COLO668 (cell line): ENCODE measurements around the gene LRRC14B.
"Not testable (repeated sequence)": the region's sequence is repeated elsewhere in the genome, so short reads cannot be mapped to it uniquely, and the experiment has no call there.

Experiments used
- DNase-seq: peaks from one replicate; lab custom pipeline; 2025; ENCODE audit not compliant: unreplicated experiment; lab: John Stamatoyannopoulos, UW

LRRC14B gene

DNA sequence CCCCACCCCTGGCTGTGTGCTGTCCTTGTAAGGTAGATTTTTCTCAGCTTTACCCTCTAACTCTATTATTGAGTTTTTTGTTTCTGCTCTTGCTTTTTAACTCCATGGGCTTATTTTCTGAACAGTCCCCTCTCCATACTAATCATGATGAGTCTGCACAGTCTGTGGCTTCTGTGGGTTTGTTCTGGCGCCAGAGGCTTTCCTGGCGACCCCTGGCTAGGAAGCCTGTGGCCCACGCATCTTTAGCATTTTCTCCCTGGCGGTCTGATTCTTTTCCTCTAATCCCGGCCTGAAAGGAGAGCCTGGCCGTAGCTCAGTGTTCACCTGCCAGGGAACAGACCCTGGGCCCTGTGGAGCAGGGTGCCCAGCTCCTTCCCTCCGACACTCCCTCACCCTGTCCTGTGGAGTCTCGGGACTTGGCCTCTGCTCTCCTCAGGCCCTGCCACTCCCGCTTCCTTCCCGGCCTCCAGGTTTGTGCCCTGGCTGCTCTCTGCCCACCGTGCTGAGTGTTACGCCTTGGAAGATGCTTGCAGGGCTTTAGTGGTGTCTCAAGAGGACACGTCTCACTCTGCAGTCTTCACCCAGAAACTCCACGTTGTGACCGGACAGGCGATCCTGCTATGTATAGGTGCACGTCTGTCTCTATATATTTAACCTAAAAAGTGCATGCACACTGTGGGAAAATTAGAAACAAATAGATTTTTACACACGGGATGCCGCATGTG, 31.7 kb upstream of the LRRC14B start:
- DNase-seq: no peak

DNA sequence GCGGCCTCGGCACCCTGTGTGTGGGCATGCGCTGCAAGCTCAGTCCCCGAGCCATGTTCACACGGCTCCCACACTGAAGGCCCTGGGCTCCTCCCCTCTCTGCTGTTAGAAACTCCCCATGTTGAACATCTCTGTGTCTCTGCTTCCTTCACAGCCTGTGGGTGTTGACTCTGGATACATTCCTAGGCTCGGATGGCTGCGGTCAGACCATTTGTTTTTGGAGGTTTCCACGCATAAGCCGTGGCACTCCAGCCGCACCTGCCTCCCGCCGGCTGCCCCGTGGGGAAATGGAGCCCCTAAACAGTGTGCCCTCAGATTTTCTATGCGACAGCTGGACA, 31.2 kb upstream of the LRRC14B start:
- no peak for DNase-seq

DNA sequence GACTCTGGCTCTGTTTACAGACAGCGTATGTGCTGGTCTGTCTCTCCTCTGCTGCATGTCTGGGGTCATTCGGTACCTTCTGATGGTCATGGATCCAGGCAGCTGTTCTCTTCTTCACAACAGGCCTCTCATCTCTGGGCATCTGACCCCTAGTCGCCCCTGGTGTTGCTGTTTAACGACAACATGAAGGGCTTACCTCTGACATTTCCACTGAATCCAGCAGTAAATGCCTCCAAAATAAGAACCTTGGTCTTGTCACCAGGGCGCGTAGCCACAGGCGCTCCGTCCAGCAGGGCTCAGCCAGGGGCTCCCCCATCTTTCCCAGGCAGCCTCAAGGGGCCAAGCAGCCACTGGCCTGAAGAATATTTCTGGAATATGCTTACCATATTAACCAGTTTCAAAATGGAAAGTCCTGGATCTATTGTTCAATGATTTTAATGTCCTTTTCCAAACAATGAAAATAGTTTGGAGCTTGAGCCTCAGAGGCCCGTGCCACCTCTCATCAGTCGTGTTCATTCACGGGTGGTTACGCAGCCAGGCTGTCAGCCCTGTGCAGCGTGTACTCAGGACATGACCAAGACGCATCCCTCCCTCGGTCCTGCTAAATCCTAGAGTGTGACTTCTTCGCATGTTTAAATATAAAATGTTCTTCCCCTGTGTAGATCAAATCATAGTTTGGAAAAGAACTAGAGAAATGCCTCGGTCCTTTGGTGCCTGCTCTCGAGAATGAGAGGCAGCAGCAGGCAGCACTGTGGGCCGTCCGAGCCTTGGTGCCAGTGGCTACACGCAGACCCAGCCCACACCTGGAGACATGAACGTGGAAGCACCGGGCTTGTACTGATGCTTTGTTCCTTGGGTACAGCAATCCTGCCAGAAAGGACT, 30.1 kb upstream of the LRRC14B start:
- DNase-seq: no peak

DNA sequence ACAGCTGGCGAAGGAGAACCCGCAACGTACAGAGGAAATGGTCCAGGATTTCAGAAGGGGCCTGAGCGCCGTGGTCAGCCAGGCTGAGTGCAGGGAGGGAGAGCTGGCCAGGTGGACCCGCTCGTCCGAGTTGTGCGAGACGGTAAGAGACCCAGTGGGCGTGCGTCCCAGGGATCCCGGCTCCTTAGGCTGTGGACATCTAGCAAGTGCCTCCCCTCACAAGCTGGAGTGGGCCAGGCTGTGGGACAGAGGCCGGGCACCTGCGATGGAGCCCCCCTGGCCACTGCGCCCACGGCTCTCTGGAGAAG, 29.5 kb upstream of the LRRC14B start:
- DNase-seq: no peak

DNA sequence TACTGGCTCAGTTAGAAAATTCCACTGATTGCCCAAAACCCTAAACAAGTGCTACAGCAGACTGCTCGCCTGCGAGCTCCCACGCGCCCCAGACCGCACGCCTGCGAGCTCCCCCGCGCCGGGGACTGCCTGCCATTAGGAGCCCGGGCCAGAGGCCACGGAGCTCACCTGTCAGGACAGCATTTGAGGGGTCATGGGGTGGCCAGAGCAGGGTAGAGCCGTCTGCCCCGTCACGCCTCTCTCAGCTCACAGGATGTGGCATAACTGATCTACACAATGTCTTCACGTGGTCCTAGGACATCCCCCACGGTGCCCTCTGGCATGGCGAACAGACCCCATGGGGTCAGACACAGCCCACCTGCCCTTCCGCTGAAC, 29.1 kb upstream of the LRRC14B start:
- DNase-seq: no peak

DNA sequence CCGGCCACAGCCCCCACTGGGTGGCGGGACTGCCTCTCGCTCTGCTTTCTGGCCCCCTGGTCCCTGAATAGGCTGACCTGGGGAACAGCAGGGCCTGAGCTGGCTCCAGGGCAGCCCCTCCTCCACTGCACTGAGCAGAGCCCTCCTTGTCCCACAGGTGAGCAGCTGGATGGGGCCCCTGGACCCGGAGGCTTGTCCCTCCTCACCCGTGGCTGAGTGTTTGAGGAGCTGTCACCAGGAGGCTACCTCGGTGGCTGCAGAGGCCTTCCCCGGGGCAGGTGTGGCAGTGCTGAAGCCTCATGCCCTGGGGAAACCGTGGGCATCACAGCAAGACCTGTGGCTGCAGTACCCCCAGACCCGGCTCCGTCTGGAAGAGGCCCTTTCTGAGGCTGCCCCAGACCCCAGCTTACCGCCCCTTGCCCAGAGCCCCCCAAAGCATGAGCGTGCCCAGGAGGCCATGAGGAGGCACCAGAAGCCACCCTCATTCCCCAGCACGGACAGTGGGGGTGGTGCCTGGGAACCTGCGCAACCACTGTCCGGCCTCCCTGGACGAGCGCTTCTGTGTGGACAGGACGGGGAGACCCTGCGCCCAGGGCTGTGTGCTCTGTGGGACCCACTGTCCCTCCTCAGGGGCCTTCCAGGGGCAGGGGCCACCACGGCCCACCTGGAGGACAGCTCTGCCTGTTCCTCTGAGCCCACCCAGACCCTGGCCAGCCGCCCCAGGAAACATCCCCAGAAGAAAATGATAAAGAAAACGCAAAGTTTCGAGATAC, 28.5 kb upstream of the LRRC14B start:
- DNase-seq: no peak

DNA sequence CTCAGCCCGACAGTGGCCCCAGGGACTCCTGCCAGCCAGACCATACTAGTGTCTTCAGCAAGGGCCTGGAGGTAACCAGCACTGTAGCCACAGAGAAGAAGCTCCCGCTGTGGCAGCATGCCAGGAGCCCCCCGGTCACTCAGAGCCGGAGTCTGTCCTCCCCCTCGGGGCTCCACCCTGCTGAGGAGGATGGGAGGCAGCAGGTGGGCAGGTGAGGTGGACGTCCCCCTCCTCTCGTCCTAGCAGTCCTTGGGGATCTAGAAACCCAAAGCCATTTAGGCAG, 28.0 kb upstream of the LRRC14B start:
- DNase-seq: no peak

DNA sequence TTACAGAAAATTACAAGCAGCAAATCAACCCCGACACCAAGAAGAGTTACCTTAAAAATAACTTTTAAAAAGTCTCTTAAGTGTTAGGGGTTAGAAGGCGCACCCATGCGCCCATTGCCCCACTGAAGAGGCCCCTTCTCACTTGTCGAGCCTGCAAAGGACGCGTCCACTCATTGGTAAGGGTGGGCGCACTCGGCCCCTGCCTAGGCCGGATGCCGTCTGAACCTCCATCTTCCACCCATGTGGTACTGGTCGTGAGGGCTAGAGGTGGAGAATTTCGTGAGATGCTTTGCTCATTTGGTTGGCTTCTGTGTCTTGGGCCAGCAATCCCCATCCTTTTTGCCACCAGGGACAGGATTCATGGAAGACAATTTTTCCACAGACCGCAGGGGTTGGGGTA, 27.5 kb upstream of the LRRC14B start:
- no peak for DNase-seq

DNA sequence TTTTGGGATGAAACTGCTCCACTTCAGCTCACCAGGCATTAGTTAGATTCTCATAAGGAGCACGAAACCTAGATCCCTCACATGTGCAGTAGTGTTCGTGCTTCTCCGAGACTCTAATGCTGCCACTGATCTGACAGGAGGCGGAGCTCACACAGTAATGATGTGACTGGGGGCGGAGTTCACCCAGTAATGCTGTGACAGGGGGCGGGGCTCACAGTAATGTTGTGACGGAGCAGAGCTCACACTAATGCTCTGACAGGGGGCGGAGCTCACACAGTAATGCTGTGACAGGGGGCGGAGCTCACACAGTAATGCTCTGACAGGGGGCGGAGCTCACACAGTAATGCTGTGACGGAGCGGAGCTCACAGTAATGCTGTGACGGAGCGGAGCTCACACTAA, 27.1 kb upstream of the LRRC14B start:
- DNase-seq: no peak

DNA sequence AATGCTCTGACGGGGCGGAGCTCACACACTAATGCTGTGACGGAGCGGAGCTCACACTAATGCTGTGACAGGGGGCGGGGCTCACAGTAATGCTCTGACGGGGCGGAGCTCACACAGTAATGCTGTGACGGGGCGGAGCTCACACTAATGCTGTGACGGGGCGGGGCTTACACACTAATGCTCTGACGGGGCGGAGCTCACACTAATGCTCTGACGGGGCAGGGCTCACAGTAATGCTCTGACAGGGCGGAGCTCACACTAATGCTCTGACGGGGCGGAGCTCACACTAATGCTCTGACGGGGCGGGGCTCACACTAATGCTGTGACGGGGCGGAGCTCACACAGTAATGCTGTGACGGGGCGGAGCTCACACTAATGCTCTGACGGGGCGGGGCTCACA, 26.5 kb upstream of the LRRC14B start:
- DNase-seq: not testable (repeated sequence)

DNA sequence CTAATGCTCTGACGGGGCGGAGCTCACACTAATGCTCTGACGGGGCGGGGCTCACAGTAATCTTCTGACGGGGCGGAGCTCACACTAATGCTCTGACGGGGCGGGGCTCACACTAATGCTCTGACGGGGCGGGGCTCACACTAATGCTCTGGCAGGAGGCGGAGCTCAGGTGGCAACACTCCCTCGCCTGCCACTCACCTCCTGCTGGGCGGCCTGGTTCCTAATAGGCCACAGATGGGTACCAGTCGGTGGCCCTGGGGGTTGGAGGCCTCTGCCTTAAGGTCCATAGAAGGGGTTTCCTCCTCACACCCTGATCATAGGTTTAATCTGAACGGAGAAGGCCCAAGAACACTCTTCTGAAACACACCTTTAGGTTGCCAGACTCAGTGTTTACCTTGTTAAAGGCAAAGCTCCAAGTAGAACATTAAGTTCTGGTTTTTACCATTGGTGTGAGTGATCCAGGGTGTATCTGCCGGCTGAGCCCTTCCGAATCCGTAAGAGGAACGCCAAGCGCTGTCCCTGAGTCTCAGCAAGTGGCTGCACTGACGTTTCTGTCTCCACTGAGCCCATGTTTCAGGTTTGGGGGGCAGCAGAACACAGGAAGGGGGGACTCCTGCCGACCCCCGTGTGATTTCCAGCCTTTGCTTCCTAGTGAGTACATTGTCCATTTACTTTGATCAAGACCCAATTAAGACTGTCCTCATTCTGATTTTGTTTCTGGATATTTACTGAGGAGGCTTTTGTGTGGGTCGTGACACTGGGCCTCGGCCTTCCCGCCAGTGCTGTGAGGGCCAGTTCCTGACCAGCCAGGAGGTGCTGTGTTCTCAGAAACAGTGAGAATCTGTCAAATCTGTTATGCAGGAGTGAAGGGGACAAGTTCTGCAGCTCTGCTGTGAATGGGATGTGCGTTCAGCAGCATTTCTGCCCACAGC, 24.6 kb upstream of the LRRC14B start:
- no peak for DNase-seq

DNA sequence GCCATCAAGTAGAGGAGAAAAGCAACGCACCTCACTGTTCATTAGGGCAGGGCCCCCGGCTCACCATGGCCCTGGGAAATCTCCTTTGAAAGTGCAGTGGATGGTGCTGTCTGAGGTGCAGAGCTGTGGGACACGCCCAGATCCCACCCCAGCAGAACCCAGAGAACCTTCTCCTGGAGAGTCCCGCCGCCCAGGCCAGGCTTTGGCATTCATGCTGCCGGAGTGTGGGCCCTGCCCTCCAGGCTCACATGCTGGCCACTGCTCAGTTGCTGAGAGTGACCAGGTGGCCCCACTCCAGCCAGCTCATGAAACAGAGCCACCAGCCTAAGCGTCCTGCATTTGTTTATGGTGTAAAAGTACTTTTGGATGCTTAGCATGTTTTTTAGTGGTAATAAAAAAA, 23.8 kb upstream of the LRRC14B start:
- DNase-seq: no peak

DNA sequence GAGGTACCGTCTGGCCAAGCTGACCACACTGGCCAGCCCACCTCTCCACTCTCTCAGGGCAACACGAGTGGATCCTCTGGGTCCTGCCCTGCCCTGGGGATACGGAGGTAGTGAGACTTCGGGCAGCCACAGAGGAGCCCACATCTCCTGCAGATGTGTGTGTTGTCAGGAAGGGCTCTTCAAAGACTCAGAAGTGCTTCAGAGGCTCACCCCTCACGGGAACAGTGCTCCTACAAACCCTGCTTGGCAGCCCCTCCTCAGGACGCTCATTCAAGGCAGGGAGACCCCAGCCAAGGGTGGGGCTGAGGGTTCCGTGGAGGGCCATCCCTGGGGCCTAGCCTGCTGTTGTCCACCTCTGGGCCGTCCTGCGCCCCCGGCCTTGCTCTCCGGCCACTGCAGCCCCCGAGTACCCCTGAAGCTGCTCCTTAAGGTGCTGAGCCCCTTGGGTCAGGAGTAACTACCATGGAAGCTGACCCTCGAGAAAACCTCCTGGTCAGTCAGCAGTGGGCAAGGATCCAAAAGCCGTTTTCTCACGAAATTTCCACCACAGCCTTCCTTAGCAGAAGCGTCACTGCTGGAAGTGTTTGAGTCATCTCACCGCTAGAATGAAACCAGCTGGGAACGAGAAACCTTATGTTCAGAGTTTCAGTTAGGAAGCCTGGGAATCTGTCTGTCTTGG, 23.2 kb upstream of the LRRC14B start:
- DNase-seq: no peak

DNA sequence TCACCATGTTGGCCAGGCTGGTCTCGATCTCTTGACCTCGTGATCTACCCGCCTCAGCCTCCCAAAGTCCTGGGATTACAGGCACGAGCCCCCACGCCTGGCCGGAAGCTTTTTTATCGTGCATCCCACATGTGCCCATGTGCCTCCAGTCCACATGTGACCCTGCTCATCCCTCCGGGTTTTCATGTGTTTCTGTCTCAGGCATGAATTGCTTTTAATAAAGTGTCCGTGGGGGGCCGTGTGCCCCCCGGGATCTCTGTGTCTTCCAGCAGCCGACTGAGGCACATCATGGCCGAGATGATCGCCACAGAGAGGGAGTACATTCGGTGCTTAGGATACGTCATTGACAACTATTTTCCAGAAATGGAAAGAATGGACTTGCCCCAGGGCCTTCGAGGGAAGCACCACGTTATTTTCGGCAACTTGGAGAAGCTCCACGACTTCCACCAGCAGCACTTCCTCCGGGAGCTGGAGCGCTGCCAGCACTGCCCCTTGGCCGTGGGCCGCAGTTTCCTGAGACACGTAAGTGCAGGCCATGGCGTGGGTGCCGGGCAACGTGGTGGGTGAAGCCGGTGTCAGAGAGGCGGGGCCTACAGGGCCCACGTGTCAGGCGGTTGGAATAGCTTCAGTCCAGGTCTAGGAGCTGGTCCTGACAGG, 22.1 kb upstream of the LRRC14B start:
- no peak for DNase-seq

DNA sequence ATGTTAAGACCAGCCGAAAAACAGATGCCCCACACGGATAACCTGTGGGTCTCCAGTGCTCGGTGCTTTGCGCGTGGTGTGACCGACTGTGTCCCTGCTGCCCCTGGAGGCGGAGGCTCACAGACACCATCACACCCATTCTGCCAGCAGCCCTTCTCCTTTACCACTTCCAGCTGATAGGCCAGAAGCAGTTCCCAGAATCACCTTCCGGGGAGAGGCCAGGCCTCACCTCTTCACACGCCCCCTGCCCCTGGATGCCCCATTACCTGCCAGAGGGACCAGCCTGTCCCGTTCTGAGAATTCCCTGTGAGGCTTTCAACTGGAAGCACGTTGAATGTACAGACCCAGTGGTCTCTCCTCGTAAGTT, 21.6 kb upstream of the LRRC14B start:
- no peak for DNase-seq

DNA sequence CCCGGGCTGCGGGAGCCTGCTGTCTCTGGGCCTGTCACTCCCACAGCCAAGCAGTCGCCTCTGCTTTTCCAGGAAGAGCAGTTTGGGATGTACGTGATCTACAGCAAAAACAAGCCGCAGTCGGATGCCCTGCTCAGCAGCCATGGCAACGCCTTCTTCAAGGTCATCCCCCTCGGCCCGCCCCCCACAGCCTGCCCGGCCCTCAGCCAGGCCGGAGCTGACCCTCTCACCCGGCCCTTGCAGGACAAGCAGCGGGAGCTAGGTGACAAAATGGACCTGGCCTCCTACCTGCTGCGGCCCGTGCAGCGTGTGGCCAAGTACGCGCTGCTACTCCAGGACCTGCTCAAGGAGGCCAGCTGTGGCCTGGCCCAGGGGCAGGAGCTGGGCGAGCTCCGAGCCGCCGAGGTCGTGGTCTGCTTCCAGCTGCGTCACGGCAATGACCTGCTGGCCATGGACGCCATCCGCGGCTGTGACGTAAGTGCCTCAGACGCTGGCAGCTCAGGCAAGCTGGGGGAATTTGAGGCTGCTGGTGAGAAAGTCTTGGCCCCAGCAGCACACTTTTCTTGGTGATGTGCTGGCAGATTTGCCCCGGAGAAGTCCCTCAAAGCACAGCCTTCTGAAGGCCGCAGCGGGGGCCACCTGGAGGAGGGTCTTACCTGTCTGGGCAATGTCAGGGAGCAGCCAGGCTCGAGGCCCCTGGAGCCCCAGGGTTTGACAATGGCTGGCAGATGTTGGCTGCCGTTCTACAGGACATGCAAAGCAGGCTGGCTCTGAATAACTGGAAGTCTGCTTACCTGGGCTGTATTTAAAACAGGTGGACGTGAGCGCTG, 20.1 kb upstream of the LRRC14B start:
- DNase-seq: no peak

DNA sequence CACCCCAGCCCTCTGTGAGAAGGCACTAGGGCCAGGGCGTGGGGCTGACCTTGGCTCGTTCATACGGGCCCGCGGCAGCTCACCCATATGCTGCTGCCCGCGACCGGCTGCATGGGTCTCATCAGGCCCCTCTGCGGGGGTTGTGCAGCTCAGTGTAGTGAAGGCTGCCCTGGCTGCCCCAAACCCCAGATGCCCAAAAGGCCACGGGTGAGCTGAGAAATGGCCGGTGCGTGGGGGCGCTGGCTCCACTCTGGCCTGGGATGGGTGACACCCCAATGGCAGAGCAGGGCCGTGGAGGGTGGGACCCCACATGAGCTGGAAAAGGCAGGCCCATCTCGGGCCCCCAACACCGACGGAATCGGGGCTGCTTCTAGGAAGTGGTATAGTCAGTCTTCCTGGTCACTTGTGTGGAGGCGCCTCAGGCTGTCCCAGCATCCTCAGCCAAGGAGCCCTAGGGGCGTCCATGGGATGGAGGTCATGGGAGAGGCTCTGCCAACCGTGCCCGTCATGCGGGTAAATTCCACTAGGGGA, 19.4 kb upstream of the LRRC14B start:
- no peak for DNase-seq

DNA sequence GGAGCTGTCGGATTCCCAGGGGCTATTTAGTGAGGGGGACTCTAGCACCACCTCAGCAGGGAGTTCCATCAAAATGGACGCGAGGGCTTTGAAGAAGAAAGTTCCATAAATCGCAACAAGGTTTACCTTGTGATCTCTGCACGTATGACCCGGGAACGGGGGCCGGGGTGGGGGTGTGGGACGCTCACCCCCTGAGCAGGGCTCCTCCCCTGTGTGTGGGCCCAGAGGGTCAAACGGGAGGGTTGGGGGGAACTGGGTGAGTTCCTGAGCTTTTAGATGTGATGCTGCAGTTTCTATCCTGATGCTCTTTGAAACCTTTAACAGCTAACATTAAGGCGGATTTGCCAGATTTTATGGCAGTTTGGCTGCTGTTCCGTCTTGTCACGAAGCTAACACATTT, 18.9 kb upstream of the LRRC14B start:
- DNase-seq: no peak

DNA sequence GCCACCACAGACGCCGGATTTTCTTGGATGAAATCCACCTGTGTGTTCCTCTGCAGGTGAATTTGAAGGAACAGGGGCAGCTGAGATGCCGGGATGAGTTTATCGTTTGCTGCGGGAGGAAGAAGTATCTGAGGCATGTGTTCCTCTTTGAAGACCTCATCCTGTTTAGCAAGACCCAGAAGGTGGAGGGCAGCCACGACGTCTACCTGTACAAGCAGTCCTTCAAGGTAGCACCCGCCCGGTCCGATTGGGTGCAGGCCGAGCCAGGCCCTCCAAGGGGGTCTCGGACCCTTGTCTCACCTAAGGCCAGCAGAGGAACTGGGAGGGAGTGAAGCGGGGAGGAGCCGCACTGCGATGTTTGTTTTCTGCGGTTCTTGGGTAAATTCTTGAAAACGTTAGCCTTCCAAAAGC, 18.4 kb upstream of the LRRC14B start:
- DNase-seq: no peak
